ENCODE results near the gene EVC2.

EVC2 gene

GRCh38 chr4:5589495-5589894 is 118.9 kb downstream of the EVC2 start:
- TF ChIP-seq, protein P1, sequence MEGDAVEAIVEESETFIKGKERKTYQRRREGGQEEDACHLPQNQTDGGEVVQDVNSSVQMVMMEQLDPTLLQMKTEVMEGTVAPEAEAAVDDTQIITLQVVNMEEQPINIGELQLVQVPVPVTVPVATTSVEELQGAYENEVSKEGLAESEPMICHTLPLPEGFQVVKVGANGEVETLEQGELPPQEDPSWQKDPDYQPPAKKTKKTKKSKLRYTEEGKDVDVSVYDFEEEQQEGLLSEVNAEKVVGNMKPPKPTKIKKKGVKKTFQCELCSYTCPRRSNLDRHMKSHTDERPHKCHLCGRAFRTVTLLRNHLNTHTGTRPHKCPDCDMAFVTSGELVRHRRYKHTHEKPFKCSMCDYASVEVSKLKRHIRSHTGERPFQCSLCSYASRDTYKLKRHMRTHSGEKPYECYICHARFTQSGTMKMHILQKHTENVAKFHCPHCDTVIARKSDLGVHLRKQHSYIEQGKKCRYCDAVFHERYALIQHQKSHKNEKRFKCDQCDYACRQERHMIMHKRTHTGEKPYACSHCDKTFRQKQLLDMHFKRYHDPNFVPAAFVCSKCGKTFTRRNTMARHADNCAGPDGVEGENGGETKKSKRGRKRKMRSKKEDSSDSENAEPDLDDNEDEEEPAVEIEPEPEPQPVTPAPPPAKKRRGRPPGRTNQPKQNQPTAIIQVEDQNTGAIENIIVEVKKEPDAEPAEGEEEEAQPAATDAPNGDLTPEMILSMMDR (IDR thresholded peaks at IDR 0.05; ENCODE audit: borderline replicate concordance, insufficient read depth, low read depth, low read length), result no peak

GRCh38 chr4:5588046-5588445 is 120.3 kb downstream of the EVC2 start:
- TF ChIP-seq, protein P1 (IDR thresholded peaks at IDR 0.05; ENCODE audit: borderline replicate concordance, insufficient read depth, low read depth, low read length), result no peak
- H3K4me3 ChIP-seq (ENCODE audit: low read depth, low read length), result no peak overlapping the region

More at GRCh38 chr4:5589495-5589894, 118.9 kb downstream of the EVC2 start:
- H3K4me3 ChIP-seq (ENCODE audit: low read depth, low read length), result no peak overlapping the region

GRCh38 chr4:5575941-5576340 is 132.4 kb downstream of the EVC2 start:
- H3K4me3 ChIP-seq (ENCODE audit: low read depth, low read length), result no peak overlapping the region
- TF ChIP-seq, protein P1 (IDR thresholded peaks at IDR 0.05; ENCODE audit: borderline replicate concordance, insufficient read depth, low read depth, low read length), result no peak

GRCh38 chr4:5574386-5574785 is 134.0 kb downstream of the EVC2 start:
- TF ChIP-seq, protein P1 (IDR thresholded peaks at IDR 0.05; ENCODE audit: borderline replicate concordance, insufficient read depth, low read depth, low read length), result no peak
- H3K4me3 ChIP-seq (ENCODE audit: low read depth, low read length), result no peak overlapping the region

DNA sequence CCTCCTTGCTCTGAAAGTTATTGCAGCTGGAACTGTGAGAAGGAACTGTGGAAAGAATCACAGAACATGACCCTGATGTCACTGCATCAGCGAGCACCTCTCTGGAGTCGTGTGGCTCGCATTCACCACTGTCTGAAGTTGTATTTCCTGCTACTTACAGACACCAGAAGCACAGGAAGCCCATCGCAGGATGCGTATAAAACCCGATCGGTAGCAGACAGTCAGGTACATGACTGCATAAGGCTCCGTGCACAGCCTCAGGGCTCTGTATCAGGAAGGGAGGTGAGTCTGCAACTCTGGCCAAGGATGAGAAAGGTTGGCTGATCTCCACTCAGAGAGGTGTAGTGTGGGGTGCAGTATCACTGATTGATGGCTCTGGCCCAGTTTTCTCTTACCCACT is 134.4 kb downstream of the EVC2 start:
- TF ChIP-seq, protein P1 (IDR thresholded peaks at IDR 0.05; ENCODE audit: borderline replicate concordance, insufficient read depth, low read depth, low read length), result no peak
- no peak overlapping the region for H3K4me3 ChIP-seq (ENCODE audit: low read depth, low read length)

- TF ChIP-seq, protein P1 (IDR thresholded peaks at IDR 0.05; ENCODE audit: borderline replicate concordance, insufficient read depth, low read depth, low read length), result no peak
- no peak overlapping the region for H3K4me3 ChIP-seq (ENCODE audit: low read depth, low read length)
Measured at GRCh38 chr4:5572751-5573150, 135.6 kb downstream of the EVC2 start.

DNA sequence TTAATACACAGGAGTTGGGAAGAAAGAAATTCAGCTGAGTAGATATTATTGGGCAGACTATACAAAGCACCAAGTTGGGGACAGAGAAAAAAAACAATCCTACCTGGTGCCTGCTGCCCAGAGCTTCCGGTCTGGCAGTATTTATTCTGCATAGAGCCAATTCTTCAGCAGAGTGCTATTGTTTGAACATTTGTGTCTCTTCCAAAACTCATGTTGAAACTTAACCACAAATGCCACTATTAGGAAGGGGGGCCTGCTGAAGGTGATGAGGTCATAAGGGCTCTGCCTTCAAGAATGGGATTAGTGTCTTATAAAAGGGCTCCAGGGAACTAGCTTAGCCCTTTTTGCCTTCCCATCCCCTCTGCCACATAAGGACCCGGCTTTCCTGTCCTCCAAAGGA is 136.2 kb downstream of the EVC2 start:
- TF ChIP-seq, protein P1 (IDR thresholded peaks at IDR 0.05; ENCODE audit: borderline replicate concordance, insufficient read depth, low read depth, low read length), result no peak
- no peak overlapping the region for H3K4me3 ChIP-seq (ENCODE audit: low read depth, low read length)
